HG02970 (cell line): ENCODE results near the gene TMEM126A.
"Not testable (repeated sequence)": the region's sequence is repeated elsewhere in the genome, so short reads cannot be mapped to it uniquely, and the experiment has no call there.

Source experiments
- ATAC-seq: cut with Tn5 transposase; IDR thresholded peaks from one replicate; pipeline ENCODE4 v1.9.1; 2021; ENCODE audit warnings: mild to moderate bottlenecking, moderate library complexity, moderate number of reproducible peaks; ENCODE audit not compliant: unreplicated experiment, low FRiP score

Gene TMEM126A

GRCh38 chr11:85647604-85648299 is at the start of gene TMEM126A:
Gene TMEM126A (plus strand): TSS chr11:85647967. CDS start chr11:85650256, 2,289 bp downstream.
- ATAC-seq = peak; percentile 100

DNA sequence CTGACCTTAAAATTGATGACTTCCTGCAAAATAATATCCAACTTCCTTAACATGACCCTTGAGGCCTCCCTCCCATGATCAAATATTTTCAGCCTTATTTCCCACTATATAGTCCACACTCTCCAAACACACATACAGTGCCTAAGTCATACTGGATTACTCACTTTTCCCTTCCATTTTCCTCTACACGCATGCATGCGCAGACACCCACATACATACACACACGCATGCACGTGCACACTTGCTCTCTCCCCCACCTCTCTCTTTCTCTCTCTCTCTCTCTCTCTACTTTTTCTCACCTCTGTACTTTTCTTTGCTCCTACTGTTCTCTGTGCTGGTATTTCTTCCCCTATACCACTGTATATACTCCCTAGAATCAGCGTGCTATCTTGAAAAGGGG is 48.7 kb upstream of the TMEM126A start:
- no peak for ATAC-seq

DNA sequence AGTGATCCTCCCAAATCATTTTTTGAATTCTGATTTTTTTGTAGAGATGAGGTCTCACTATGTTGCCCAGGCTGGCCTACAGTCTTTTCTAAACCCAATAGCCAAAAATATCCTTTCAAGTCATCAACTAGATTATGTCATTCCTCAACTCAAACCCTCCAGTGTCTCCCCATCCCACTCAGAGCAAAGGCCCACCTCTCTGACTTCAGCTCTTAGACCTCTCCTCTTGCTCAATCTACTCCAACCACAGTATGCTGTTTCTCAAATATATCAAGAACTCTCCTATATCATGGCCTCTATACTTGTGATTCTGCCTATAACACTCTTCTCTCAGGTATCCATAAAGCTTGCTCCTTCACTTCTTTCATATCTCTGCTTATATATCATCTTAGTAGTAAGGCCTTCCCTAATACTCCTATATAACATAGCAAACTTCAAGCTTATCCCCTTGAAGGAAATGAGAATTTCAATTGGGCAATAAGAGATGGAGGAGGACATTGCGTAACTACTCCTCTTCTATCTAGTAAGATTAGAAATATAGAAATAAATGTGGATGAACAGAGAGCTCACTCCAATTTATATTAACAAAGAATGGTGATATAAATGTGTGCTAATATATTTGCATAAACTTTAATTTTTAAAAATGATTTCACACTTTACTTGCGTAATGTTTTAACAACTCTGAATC is 45.1 kb upstream of the TMEM126A start:
- no peak for ATAC-seq

DNA sequence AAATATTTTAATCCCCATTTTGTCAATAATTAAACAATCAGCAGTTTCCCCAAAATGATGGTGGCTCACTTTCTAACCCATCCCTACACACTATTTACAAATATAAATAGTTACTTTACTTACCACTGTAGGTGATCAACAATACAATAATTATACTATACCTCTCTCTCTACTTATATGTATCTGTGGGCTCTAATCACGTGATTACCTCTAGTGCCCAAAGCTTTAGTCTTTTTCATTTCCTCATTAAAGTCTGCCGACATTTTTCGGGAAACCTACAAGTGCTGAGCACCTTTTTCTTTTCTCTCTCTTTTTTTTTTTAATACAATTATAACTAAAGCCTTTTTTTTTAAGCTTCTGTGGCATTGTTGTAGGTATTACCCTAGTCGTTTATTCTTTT is 44.5 kb upstream of the TMEM126A start:
- no peak for ATAC-seq

DNA sequence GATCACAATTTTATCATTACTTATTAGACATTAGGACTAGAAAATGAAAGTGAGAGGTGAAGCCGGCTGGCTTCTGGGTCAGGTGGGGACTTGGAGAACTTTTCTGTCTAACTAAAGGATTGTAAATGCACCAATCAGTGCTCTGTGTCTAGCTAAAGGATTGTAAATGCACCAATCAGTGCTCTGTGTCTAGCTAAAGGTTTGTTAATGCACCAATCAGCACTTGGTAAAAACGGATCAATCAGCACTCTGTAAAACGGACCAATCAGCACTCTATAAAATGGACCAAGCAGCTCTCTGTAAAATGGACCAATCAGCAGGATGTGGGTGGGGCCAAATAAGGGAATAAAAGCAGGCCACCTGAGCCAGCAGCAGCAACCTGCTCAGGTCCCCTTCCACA is 41.5 kb upstream of the TMEM126A start:
- not testable (repeated sequence) for ATAC-seq

DNA sequence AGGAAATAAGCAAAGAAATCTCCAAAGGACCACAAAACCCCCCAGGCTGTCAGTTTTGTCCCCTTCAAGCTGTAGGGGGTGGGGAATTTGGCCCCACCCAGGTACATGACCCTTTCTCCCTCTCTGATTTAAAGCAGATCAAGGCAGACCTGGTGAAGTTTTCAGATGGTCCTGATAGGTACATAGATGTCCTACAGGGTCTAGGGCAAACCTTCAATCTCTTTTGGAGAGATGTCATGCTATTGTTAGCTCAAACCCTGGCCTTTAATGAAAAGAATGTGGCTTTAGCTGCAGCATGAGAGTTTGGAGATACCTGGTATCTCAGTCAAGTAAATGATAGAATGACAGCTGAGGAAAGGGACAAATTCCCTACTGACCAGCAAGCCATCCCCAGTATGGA is 39.1 kb upstream of the TMEM126A start:
- not testable (repeated sequence) for ATAC-seq

- not testable (repeated sequence) for ATAC-seq
These were observed 38.5 kb upstream of the TMEM126A start for GRCh38 chr11:85609286-85609685.

GRCh38 chr11:85611643-85612042 is 36.1 kb upstream of the TMEM126A start:
- not testable (repeated sequence) for ATAC-seq

GRCh38 chr11:85619499-85619898 is 28.3 kb upstream of the TMEM126A start:
- ATAC-seq = no peak

GRCh38 chr11:85620256-85620655 is 27.5 kb upstream of the TMEM126A start:
- ATAC-seq = no peak

DNA sequence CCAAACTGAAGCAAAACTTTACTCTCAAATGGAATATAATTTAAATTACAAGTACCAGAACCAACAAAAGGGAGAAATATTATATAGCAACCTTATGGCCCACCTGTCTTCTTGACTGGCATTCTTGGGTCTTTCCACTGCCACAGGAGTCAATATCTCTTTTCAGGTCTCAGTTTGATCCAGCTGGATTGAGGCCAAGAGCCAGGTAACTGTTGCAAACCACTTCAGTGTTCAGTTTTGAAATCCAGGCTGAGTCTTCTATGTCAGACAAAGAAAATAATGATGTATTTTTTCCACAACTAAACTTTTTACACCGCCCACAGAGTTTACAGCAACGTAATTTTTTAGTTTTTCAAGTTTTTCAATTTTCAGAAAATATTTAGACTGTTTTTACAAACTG is 21.3 kb upstream of the TMEM126A start:
- no peak for ATAC-seq

GRCh38 chr11:85627332-85627997 is 20.3 kb upstream of the TMEM126A start, which contains the start of gene DLG2:
Gene DLG2 (minus strand): TSS chr11:85627344.
- ATAC-seq = no peak

DNA sequence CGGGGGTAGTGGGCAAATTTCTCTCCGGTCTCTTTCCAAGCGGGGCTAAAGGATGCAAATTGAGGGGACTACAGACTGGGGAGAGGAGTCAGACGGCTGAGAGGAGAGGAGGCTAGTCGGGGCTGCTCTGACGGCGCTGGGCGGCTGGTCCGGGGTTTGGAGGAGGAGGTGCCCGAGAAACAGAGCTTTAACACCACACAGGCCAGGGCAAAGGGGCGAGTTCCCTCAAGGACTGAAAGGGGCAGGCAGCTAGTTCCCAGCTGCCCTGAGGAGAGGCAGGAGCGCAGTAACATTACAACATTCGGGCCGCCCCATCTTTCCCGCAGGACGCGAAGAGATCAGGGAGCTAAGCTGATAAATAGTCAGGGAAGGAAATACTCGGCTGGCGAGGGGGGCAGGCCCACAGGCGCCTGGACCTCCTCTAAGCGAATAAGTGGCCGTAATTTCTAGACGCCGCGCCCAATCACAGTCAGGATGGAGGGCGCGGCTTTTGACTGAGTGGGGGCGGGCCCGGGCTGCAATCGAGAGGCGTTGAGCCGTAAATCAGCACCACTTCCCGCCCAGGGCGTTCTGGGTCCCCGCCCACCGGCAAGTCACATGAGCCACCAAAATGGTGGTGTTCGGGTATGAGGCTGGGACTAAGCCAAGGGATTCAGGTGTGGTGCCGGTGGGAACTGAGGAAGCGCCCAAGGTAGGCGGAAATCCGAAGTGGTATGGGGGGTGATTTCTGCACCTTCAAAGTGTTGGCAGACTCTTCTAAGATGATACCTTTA is 19.6 kb upstream of the TMEM126A start, which contains the start of gene TMEM126B:
TMEM126B (plus strand) TSS at position 596 of the 773 bp plus-strand sequence; CDS start at position 611, 15 bp downstream.
- peak; percentile 100 for ATAC-seq

DNA sequence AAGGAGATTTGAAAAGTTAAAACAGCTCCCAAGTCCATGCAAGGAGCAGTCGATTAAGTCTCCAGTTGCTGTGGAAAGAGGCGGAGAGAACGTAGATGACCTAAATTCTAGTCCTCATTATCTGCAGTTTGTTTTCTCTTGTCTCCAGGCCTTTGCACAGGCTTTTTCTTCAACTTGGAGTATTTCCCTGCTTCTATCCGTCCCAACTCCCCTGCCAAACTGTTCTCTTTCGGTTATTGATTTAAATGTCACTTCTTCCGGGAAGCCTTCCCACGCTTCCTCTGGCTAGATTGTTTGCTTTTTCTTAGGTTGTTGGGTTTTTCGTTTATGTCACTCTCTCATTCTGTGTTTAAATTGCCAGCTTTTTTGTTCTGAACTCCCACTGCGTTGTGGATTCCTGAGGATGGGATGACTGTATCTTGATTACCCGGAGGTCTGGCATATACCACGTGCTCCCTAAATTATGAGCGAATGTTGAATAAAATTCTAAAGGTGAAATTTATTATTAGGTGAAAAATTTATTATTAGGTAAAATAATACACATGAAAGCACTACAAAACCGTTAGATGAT is 18.9 kb upstream of the TMEM126A start:
- ATAC-seq = no peak

DNA sequence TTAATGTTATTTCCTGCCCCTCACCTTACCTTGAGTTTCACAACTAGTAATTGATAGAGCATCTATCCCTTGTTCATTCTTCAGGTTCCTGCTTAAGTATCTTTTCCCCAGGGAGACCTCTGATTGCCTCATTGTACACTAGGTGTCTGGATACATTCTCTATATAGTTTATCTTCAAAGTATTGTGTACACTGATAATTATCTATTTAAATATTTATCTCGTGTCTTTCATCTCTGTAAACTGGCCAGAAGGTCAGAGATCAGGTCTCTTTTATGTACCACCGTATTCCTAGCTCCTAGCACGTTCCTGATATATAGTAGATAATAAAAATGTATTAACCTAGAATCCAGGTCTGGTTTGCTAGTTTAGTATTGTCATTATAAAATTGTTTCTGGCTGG is 13.0 kb upstream of the TMEM126A start:
- ATAC-seq = no peak

DNA sequence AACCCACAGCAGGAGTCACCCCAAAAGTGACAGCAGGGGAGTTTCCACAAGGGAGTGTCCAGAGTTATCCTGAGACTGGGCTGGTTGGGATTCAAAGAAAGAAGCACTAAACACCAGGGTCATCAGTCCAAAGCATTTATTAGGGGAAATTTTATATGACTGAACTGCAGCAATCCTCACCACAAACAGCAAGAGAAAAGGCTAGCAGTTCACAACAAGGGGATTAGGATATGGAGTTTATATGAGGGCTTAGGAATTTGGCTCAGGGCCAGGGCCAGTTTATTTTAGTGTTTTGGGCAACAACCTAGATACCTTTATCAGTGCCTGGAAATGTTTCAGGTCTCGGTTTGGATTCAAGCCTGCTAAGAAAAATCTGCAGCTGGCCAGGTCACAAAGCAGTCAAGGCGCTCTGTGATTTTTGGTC is 4.6 kb upstream of the TMEM126A start:
- no peak for ATAC-seq

- no peak for ATAC-seq
These were observed 689 bp upstream of the TMEM126A start for GRCh38 chr11:85647078-85647477.

DNA sequence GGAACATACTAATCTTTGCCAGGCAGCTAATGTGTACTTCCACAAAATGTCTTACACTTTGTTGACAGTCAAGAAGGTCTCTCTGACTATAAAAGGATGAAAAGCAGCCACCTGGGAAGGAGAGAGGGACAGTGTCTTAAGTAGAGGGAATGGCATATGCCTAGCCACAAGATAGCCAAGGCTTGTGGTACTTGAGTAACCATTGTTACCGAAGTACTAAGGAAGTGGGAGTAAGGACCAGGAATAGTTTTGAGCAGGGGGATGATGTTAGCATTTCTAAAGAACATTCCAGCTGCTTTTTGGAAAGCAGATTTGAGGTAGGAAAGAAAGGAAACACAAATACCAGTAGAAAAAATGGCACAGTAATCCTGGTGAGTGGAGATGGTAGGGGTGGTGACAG is 3.4 kb downstream of the TMEM126A start:
- ATAC-seq = no peak

DNA sequence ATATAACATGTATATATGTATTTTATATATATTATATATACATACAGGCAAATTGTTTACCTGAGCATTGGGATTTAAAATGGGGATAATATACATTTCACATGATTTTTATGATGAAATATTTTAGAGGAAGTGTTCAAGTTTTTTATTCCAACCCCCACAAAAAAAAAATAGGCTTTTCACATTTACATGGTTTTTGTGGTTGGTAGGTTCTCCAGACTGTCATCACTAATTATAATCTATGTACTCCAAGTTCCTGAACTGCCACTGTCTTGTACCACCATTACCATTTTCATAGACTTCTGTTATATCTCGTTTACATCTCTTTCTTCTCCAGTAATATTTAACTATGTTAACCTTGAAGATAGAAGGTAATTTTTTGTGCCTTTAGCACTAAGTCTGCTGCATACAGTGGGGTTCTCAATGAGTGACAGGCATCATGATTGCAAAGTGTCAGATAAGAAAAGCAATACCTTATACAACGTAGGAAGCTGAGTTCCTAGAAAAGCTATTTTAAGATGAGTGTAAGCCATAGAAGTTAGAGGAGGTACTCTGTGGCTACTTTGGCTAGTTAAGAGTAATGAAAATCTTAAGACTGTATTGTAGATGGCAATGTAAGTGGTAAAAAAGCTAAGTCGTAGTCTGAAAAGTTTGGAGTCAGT is 5.2 kb downstream of the TMEM126A start:
- ATAC-seq = no peak

DNA sequence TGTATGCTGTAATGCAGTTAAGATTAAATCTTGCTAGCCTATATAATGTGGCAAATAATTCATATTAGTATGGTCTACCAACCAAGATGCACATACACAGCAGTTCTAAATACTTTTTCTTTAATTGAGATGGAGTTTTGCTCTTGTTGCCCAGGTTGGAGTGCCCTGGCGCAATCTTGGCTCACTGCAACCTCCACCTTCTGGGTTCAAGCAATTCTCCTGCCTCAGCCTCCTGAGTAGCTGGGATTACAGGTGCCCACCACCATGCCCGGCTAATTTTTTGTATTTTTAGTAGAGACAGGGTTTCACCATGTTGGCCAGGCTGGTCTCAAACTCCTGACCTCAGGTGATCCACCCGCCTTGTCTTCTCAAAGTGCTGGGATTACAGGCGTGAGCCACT is 6.6 kb downstream of the TMEM126A start:
- ATAC-seq = not testable (repeated sequence)
